ENCODE measurements around the gene RFX3.

The RFX3 gene

DNA sequence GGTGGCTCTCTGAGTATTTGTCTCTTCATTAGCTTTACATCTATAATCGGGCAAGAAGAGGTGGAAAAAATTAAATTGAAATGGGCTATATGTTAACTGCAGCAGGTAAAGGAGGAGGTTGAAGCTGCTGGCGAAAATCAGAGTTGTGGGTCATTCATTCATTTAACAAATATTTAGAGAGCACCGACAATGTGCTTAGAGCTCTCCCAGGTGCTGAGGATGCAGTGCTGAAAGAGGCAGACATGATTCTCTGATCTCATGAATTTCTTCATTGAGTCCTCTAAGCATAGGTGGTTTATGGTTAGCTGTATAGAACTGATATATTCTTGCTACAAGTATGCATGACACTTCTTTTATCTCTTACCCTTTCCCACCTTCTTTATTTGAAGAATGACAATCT is 243.4 kb downstream of the RFX3 start:
- no peak for DNase-seq (ENCODE audit: low spot score)

DNA sequence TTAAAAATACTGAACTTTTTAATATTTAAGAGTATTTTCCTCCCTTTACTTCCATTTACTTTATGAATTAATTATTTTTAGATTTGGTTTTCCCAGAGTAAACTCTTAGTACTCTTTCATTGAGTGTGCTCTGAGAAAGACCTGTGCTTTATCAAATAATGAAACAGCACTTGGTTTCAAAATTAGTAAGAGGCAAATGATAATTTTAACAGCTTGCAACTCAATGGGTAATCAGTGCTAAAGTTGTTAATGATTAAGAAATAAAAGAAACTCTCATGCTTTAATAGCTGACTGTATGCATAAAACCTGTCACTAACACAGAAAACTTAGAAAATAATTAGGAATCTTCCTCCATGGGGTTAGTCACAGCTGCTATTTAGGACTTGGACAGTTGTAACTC is 244.4 kb downstream of the RFX3 start:
- no peak for DNase-seq (ENCODE audit: low spot score)

DNA sequence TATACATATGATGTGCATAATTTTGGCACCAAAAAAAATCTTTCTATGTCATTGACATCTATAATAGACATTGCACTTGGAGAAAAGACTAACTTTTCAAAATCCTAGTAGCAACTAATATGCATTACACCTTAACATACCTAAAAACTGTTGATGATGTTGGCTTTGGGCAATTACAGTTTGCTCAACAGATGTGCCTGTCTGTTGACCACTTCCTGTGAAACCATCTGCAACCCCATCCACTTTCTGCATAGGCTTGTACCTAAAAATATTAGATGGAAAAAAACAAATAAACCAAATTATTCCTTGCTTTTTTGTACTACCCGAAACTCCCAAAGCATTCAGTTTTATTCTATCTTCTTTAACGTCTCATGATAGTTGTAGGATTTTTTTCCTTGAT is 248.6 kb downstream of the RFX3 start:
- no peak for DNase-seq (ENCODE audit: low spot score)

DNA sequence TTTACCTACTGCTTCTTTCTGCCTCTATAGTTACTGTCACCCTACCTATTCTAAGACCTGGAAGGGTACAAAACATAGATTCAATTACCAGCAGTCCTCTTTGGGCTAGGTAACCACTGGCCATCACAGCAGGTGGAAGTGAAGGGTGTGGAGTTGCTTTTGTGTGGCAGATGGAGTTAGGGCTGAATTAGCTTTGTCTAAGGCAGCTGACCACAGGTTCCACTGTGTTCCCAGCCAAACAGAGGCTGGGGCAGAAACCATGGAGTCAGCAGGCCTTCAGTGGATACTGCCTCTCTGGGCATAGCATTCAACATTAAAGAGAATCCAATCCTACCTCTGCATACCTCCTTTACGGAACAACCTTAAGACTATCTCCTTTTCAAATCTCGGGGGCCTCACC is 254.2 kb downstream of the RFX3 start:
- DNase-seq (ENCODE audit: low spot score): no peak

DNA sequence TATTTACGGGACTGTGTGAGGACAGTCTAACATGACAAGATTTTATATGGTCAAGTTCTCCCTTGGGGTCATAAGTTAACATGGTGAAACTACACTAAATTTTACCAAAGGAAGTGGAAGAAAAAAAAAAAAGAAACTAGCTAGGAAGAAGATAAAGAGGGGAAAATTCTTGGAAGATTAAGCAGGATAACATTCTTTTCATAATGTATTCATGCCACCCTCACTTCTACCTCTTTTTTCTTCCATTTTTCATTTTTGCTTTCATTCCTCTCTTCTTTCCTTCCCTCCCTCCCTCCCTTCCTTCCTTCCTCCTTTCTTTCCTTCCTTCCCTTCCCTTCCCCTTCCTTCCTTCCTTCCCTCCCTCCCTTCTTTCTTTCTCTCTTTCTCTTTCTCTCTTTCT is 254.6 kb downstream of the RFX3 start:
- DNase-seq (ENCODE audit: low spot score): no peak

DNA sequence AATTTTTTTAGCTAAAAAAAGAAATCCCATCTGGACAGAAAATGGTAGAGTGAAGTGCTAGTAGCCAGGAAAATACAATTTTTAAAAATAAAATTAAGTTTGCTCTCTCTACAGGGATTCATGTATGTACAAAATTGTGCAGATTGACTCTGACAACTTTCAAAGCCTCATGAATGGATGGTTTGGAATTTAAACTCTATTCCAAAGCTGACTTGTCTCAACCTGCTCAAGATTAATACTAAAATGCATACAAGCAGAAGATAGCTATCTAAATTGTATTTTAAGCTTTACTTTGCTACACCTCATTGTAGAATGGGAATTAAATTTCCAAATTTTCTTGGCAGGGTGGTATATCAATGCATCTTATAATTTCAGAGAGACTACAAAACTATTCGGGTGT is 257.6 kb downstream of the RFX3 start:
- no peak for DNase-seq (ENCODE audit: low spot score)

DNA sequence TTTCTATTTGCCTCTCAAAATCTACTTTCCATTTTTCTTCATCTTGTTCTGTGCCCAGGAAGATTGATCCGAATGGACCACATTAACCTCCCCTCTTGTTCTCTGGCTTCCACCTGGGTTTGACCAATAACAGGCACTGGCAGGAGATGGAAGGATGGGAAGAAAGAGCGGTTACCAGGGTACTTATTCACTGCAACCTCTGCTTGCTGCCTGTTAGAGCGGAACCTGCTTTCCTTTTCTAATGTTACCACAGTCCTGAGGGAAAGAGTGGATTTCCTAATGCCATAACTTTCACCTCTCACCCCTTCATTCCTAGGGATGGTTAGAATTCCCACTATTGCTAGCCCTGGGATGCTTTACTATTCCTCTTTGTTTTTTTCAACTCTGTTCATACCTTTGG is 262.1 kb downstream of the RFX3 start:
- DNase-seq (ENCODE audit: low spot score): no peak

DNA sequence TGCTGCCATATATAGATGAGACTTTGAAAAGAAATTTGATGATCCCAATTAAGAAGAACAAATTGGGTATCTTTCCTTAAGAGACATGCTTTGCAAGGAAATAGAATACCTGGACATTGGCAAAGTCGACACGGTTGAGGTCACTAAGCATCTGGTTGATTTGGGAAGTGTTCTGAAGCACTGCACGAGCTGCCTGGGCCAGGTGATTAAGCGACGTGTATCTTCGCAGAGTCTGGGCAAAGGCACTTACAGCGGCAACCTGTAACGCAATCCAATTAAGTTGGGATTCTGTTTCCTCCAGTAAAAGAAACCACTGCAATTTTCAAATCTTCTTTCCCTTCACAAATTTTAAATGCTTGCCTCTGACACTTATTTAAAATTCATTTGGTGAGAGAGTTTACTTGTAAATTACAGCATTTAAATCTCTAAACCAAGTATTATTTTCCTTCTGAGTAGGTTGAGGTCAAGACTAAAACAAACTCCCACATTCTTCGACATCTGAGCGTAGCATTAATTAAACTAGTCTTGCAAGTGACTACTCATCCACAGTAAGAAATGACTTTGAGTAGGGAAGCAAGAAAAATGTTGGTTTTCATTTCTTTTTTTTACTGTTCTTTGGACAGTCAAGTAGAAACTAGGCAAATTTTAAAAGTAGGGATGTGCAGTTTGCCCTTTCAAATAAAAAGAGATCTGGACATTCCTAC is 262.8 kb downstream of the RFX3 start:
- DNase-seq (ENCODE audit: low spot score): no peak

DNA sequence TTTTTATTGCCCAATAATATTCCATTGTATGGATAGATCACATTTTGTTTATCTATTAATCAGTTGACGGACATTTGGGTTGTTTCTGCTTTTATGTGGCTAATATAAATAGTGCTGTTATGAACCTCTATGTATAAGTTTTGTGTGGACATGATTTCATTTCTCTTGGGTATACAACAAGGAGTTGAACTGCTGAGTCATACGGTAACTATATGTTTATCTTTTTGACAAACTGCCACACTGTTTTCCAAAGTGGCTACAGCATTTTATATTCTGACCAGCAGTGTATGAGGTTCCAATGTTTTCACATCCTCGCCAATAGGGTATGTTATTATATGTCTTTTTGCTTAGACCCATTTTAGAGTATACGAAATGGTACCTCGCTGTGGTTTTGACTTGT is 264.3 kb downstream of the RFX3 start:
- DNase-seq (ENCODE audit: low spot score): no peak

DNA sequence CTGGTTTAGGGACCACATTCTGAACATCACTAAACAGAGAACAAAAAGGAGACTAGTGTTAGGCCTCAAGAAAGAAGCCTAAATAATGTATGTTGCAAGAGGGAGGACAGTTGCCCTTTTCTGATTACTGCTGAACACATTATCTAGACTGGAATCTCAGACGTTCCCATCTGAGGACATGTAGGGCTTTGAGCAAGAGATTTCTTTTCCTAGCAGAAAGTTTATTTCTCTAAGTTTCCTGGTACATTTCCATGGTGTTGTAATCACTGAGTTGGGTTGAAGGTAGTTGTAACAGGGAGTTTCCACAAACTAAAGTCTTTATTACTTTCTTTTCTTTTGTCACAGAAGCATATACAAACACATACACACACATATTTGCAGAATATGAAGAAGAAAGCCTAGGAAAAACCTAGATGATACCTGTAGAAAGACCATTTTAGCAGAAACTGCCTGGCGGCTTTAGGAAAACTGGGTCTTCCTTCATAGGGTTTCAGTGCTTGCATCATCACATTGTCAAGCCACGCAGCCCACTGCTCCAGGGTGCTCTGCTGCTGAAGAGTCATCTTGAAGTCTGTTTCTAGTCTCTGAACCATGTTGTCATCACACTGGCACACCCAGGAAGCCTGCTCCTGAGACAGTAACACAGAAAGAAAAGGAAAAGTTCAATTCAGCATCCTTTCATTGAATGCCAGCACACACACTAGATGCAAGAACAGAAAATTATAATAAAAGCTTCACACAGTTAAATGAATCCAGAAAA is 269.1 kb downstream of the RFX3 start:
- no peak for DNase-seq (ENCODE audit: low spot score)

DNA sequence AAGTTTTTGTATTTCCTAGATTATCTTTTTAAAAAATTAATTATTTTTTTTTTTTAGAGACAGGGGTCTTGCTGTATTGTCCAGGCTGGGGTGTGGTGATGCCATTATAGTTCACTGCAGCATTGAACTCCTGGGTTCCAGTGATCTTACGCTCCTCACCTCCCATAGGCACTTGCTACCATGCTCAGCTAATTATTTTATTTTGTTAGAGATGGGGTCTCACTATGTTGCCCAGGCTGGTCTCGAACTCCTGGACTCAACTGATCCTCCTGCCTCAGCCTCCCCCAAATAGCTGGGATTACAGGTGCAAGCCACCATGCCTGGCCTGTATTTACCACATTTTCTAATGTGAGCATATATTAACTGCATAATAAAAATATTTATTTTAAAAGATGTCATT is 274.5 kb downstream of the RFX3 start:
- no peak for DNase-seq (ENCODE audit: low spot score)

DNA sequence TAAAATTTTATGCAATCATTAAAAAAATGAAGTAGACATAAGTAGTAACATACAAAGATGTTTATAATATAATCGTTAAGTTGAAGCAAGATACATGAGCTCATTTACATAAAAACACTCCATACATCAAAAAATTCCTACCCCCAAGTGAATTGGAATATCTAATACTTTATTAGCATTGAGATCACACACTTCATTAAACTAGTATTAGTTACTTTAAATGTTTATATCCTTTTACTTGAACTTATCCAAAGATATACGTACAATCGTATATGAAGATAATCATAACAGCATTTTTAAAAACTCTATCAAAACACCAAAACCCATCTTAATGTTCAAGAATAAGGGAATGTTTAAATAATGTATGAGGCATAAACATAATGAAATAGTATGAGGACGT is 275.1 kb downstream of the RFX3 start:
- no peak for DNase-seq (ENCODE audit: low spot score)

DNA sequence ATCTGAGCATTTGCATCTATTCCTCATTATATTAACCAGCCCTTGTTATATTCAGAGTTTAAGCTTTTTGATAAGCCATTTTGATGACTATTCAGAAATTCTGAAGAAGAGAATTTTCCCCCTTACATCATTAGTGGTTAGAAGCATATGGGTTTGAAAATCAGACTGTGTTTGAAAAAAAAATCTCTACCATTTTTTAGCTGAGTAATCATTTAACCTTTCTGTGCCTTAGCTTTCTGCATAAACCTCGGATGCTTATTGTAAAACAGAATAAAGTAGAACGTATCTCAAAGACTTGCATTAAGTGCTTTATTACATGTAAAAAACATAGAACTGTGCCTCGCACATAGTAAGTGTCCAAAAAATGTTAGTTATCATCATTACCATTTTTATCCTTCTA is 278.6 kb downstream of the RFX3 start:
- DNase-seq (ENCODE audit: low spot score): no peak

DNA sequence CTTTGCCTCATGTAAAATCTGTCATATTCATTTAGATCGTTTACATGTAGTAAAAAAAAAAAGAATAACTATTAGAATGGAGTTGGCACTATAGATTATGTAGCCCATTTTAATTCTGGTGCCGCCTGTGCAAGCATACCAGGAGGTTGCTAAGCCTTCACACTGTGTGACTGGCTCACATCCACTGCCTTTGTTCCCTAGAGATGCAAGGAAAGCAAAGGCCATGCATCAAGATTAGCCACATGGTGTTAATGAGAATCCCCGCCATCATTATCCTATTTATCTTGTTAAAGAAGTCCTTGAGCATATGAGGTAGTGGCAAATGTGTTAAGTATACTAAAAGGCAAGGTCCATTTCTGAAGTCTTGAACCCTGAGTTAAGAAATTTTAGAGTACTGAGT is 279.6 kb downstream of the RFX3 start:
- no peak for DNase-seq (ENCODE audit: low spot score)

DNA sequence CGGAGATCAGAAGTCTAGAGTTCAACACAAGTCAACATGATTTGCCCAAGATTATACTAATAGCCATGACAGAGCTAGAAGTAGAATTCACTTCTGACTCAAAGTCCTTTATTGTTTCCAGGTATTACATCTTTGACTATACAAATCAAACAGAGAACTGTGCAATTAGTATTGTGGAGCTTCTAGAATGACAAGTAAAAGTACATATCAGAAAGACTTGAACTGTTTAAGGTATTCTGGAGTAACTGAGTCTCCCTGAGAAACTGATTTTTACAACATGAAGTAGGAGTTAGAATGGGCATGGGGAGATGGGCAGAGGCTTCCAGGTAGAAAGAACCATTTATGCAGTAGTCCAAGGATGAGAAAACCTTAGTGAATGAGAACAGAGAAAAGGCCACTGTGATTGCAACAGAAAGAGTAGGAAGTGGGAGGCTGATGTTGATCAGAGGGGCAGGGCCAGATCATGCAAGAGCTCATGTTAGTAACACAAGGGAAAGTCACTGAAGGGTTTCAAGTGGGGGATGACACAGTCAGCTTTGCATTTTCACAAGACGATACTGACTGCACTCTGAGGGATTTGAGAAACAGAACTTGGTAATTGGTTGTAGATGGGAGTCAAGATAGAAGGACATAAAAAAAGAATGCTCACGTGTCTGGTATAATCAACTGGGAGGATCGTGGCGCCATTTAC is 280.7 kb downstream of the RFX3 start:
- DNase-seq (ENCODE audit: low spot score): no peak

DNA sequence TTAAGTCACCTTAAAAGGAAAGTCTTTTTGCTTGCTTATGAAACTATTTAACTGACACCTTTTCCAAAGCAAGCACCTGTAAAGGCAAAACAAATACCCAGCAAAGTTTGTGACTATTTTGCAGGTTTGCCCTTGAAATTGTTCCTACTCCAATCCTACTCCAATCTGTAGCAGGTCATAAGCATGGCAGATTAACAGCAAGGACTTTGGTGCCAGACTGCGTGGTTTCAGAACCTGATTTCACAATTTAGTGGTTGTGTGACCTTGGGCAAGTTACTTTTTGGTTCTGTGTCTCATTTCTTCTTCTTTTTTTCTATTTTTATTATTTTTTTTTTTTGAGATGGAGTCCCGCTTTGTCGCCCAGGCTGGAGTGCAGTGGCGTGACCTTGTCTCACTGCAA is 282.1 kb downstream of the RFX3 start:
- no peak for DNase-seq (ENCODE audit: low spot score)

DNA sequence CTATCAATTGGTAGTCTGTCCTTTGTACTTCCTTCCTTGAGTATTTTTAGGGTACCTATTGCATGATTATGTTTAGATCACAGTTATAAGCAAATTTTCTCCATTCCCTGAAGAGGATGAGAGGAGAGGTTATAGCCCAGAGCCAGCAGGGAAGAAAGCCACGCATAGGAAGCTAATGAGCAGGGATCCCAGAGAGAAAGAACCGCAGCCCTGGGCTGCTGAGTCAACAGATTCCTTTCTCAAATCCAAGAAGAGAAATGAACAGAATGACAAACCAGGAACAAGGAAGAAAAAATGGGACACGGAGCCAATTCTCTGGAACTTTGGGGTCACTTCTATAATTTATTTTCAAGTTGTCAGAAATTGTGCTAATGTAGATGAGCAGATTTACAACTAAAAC is 284.5 kb downstream of the RFX3 start:
- no peak for DNase-seq (ENCODE audit: low spot score)

DNA sequence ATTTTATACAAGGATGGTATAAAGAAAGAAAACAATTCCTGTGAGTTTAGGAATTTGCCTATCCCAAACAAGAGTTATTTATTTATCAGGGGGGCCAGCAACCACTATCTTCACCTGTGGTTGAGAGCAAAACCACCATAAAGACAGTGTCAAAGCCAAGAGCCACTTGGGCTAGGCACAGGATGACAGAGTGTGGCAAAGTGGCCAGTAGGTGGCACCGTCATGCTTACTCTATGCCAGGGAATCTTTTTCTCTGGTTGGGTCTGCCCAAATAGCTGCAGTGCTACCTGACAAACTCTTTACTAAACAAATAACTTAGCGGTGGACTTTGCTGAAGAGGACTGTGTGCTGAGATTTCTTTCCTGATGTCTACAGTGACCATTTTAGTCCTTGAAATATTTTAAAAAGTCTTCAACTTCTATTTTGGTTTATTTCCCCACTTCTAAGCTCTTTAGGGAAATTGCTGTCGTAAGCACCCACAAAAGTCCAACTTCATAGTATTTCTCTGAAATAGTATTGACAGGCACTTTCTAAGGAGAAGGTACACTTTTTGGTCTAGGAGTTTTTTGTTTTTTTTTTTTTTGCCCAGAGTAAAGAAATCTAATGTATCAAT is 285.0 kb downstream of the RFX3 start:
- peak; percentile 57 for DNase-seq (ENCODE audit: low spot score)

DNA sequence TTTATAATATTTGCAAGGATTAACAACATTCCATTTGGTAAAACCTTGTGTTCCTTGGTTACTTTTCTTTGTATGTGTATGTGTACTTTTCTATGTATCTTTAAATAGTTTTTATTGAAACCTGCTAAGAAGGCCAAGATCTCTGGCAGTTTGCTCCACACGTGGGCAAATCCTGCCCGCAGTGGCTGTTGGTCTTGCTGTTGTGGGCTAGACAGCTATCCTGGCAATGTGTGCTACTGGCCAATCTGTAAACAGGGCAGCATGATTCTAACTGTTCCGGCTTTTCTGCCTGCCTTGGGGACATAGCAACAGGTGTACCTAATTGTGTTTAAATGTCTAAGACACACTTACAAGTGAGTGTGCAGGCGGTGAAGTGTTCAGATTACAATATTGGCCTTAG is 286.6 kb downstream of the RFX3 start:
- no peak for DNase-seq (ENCODE audit: low spot score)

DNA sequence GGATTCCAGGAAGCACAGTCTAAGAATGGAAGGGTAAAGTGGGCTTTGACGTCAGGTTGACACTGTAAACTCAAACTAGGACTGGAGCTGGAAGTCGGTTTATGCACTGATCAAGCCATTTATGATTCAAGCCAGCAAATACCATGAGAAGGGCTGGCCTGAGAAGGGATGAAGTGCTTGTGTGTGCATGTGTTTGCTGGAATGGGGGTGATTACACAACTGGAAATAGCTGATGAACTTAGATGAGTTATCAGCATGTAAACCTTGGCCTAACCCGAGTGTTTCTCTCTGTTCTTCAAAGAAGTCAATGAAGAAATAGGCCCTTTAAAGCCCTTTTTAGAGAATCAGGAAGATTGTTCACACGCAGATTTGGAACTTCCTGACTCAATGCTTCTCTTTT is 287.6 kb downstream of the RFX3 start:
- DNase-seq (ENCODE audit: low spot score): no peak

DNA sequence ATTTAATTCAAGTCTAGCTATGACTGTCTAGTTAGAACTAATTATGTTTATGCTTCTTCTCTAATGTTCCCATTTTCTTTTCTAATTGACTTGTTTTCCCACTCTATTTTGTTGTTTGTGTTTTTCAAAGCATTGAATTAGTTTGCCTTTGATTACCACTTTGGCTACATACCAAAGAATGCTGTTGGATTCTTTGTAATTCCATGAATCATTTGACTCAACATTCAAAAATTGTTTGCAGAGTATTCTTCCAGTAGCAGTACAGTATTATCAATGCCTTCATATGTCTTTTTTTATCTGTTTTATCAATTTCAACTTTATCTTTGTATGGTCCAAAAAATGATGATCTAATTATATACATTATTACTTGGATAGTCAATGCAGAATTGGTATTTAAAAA is 288.7 kb downstream of the RFX3 start:
- DNase-seq (ENCODE audit: low spot score): no peak

DNA sequence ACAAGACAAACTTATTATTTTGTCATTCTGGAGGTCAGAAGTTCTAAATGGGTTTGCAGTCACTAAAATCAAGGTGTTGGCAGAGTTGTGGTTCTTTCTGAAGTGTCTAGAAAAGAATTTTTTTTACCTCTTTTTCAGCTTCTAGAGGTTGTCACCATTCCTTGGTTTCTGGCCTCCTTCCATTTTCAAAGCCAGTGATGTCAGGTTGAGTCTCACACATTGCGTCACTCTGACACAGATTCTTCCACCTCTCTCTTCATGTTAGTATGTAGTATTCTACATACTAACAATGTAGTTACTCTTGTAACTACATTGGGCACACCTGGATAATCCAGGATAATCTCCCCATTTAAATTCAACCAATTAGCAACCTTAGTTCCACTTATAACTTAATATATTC is 290.3 kb downstream of the RFX3 start:
- no peak for DNase-seq (ENCODE audit: low spot score)

DNA sequence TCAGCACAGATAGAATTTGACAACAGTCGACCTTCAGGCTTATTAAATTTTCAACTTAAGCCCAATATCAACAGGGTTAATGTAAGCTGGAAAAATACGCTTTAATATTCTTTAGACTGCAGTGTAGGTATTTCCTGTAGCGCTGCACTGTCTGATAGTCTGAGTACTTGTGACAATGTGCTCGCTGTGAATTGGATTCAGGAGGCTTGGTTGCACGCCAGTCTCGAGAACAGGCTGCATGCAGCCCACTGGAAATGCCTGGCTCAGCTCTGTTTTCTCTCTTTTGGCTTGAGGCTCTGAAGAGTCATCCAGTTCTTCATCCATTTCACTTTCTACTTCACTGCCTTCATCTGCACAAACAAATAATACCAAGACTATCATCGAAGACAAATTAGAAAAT is 300.9 kb downstream of the RFX3 start:
- no peak for DNase-seq (ENCODE audit: low spot score)
